Measurements from ENCODE around the gene EVA1C. TPM values are rescaled to one million over a fixed set of nuclear protein-coding genes. Genes with fewer than 3 reads are reported as not detected.
A peak's percentile ranks its signal among the peaks of the same experiment; 100 is the strongest.
"Not testable (repeated sequence)": the region's sequence is repeated elsewhere in the genome, so short reads cannot be mapped to it uniquely, and the experiment has no call there.

EVA1C gene
- total RNA-seq, 5 donors from 2014 or later (not counting 1 experiment from before 2014, with no cell fraction given), result 9.7 to 22.1 (median 18.0) TPM

GRCh38 chr21:32535612-32536011 is 123.1 kb downstream of the EVA1C start:
- Histone ChIP-seq H3K4me3 (ENCODE audit: control insufficient read depth in 1 of 2, extremely low read depth in 1 of 2, low read length in 1 of 2) (no peak overlapping the region), H3K9me3 (no peaks in the 10 kb centered on the region), H3K4me1 (ENCODE audit: control insufficient read depth in 1 of 2, extremely low read depth in 1 of 2, insufficient read depth in 2 of 2, low read length in 2 of 2) (peaks cover 15 to 19% of the 10 kb centered on the region in 2 experiments), H3K27me3 (replicated peaks in 1 of 2; ENCODE audit: control insufficient read depth in 2 of 2, extremely low read depth in 1 of 2, insufficient read depth in 2 of 2, low read length in 1 of 2) (no peaks in the 10 kb centered on the region), H3K36me3 (ENCODE audit: control insufficient read depth in 2 of 2, extremely low read depth in 1 of 2, insufficient read depth in 1 of 2, low read length in 1 of 2) (no peaks in the 10 kb centered on the region), H3K27ac (ENCODE audit: low read length) (no peak overlapping the region)
- H3K27ac Mint-ChIP-seq, result no peak overlapping the region
- no peak overlapping the region for H3K4me3 Mint-ChIP-seq
- peaks cover 0 to 3% (median 0%) of the 10 kb centered on the region in 3 donors for H3K9me3 Mint-ChIP-seq
- H3K27me3 Mint-ChIP-seq, result no peaks in the 10 kb centered on the region
- DNase-seq, result no peak
- 82% methylated on average over 4 of the region's 7 CpGs for WGBS (ENCODE audit: insufficient coverage)
- POLR2A ChIA-PET, result no interaction called here
- ATAC-seq (replicated peaks in 1 of 4), result no peak
- H3K36me3 Mint-ChIP-seq, result peaks cover 3% of the 10 kb centered on the region
- CTCF ChIA-PET, result no interaction called here
- H3K4me1 Mint-ChIP-seq, result peaks cover 22 to 27% (median 25%) of the 10 kb centered on the region in 3 donors

DNA sequence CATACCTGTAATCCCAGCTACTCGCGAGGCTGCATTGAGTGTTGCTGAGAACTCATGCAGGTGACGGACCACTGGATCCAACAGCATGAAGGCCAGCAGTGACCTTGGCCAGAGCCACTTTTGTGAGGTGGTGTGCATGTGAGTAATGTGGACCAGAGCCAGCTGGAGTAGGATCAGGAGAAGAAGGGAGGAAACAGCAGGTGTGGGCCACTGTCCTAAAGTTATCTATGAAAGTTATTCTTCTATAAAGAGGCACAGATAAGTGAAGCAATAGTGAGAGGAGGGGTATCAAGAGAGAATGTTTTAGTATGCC is 125.0 kb downstream of the EVA1C start:
- Mint-ChIP-seq H3K27ac (peak overlapping the region in 1 of 2 donors; percentile 18), H3K4me1 (peaks cover 22 to 27% (median 25%) of the 10 kb centered on the region in 3 donors), H3K27me3 (no peaks in the 10 kb centered on the region), H3K4me3 (peak overlapping the region in 1 of 3 donors; percentile 24), H3K36me3 (peaks cover 6% of the 10 kb centered on the region), H3K9me3 (peaks cover 0 to 3% (median 0%) of the 10 kb centered on the region in 3 donors)
- Histone ChIP-seq H3K9me3 (no peaks in the 10 kb centered on the region), H3K36me3 (ENCODE audit: control insufficient read depth in 2 of 2, extremely low read depth in 1 of 2, insufficient read depth in 1 of 2, low read length in 1 of 2) (no peaks in the 10 kb centered on the region), H3K4me3 (ENCODE audit: control insufficient read depth in 1 of 2, extremely low read depth in 1 of 2, low read length in 1 of 2) (no peak overlapping the region), H3K27me3 (replicated peaks in 1 of 2; ENCODE audit: control insufficient read depth in 2 of 2, extremely low read depth in 1 of 2, insufficient read depth in 2 of 2, low read length in 1 of 2) (no peaks in the 10 kb centered on the region), H3K4me1 (ENCODE audit: control insufficient read depth in 1 of 2, extremely low read depth in 1 of 2, insufficient read depth in 2 of 2, low read length in 2 of 2) (peaks cover 15 to 19% of the 10 kb centered on the region in 2 experiments), H3K27ac (ENCODE audit: low read length) (no peak overlapping the region)
- 100% methylated on average over 1 of the region's 3 CpGs for WGBS (ENCODE audit: insufficient coverage)
- ATAC-seq (replicated peaks in 1 of 4), result no peak
- DNase-seq, result no peak
- ChIA-PET CTCF (no interaction called here), POLR2A (no interaction called here)

DNA sequence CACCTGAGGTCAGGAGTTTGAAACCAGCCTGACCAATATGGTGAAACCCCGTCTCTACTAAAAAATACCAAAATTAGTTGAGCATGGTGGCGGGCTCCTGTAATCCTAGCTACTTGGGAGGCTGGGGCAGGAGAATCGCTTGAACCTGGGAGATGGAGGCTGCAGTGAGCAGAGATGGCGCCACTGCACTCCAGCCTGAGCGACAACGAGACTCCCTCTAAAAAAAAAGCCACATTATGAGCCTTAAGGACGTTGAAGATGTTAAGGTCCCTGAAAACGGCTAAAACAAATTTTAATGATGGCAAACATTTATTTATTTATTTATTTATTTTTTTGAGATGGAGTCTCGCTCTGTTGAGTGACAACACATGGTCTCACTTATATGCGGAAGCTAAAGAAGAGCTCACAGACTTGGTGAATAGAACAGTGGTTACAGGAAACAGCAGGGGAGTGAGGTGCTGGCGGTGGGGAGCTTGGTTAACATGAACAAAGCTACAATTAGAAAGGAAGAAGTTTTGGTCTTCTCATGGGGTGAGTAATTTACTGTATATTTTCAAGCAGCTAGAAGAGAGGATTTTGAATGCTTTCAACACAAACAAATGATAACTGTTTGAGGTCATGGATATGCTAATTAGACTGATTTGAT is 125.8 kb downstream of the EVA1C start:
- WGBS (ENCODE audit: insufficient coverage), result no CpG with 5 or more reads among the region's 11 CpGs
- Histone ChIP-seq H3K36me3 (ENCODE audit: control insufficient read depth in 2 of 2, extremely low read depth in 1 of 2, insufficient read depth in 1 of 2, low read length in 1 of 2) (no peaks in the 10 kb centered on the region), H3K27me3 (replicated peaks in 1 of 2; ENCODE audit: control insufficient read depth in 2 of 2, extremely low read depth in 1 of 2, insufficient read depth in 2 of 2, low read length in 1 of 2) (no peaks in the 10 kb centered on the region), H3K9me3 (no peaks in the 10 kb centered on the region), H3K4me1 (ENCODE audit: control insufficient read depth in 1 of 2, extremely low read depth in 1 of 2, insufficient read depth in 2 of 2, low read length in 2 of 2) (peaks cover 15 to 19% of the 10 kb centered on the region in 2 experiments), H3K4me3 (ENCODE audit: control insufficient read depth in 1 of 2, extremely low read depth in 1 of 2, low read length in 1 of 2) (no peak overlapping the region), H3K27ac (ENCODE audit: low read length) (no peak overlapping the region)
- peaks cover 0 to under 1% (median 0%) of the 10 kb centered on the region in 3 donors for H3K9me3 Mint-ChIP-seq
- H3K36me3 Mint-ChIP-seq, result peaks cover 6% of the 10 kb centered on the region
- CTCF ChIA-PET, result interaction anchor here in 1 of 2 donors (0.6 to 1.0 kb wide), 4 partner anchors 31 to 136 kb away, joined by 3 to 5 read pairs (median 4); partner anchors contain the start of gene TCP10L
- DNase-seq (peak in 30 of 35 experiments; percentile 8 to 57 (median 29)), ATAC-seq (replicated peaks in 1 of 4) (peak; percentile 84 to 98 (median 90))
- H3K4me3 Mint-ChIP-seq, result no peak overlapping the region
- peak overlapping the region; percentile 23 to 48 for H3K27ac Mint-ChIP-seq
- H3K27me3 Mint-ChIP-seq, result no peaks in the 10 kb centered on the region
- peaks cover 22 to 27% (median 25%) of the 10 kb centered on the region in 3 donors for H3K4me1 Mint-ChIP-seq
- POLR2A ChIA-PET, result no interaction called here

DNA sequence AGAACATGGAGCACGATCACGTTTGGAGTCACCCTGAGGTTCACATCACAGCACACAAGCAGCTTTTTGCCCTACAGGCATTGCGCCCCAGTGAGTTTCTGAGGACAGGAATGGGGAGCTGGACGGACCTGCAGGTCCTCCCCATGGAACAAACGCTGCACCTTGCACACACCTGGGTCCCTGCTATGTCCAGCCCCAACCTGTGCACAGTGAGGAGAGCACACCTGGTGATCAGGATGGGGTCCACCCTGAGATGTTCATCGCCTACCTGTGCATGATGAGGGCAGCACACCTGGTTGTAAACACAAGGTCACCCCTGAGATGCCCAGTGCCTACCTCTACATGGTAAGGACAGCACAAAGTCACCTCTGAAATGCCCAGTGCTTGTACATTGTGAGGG is 126.9 kb downstream of the EVA1C start:
- no peak overlapping the region for H3K4me3 Mint-ChIP-seq
- Histone ChIP-seq H3K9me3 (no peaks in the 10 kb centered on the region), H3K4me1 (ENCODE audit: control insufficient read depth in 1 of 2, extremely low read depth in 1 of 2, insufficient read depth in 2 of 2, low read length in 2 of 2) (peaks cover 16 to 19% of the 10 kb centered on the region in 2 experiments), H3K4me3 (ENCODE audit: control insufficient read depth in 1 of 2, extremely low read depth in 1 of 2, low read length in 1 of 2) (no peak overlapping the region), H3K36me3 (ENCODE audit: control insufficient read depth in 2 of 2, extremely low read depth in 1 of 2, insufficient read depth in 1 of 2, low read length in 1 of 2) (no peaks in the 10 kb centered on the region), H3K27ac (ENCODE audit: low read length) (no peak overlapping the region), H3K27me3 (replicated peaks in 1 of 2; ENCODE audit: control insufficient read depth in 2 of 2, extremely low read depth in 1 of 2, insufficient read depth in 2 of 2, low read length in 1 of 2) (no peaks in the 10 kb centered on the region)
- WGBS (ENCODE audit: insufficient coverage), result 90% methylated on average over 6 of the region's 6 CpGs
- no peak overlapping the region for H3K27ac Mint-ChIP-seq
- no peak for ATAC-seq (replicated peaks in 1 of 4)
- no peaks in the 10 kb centered on the region for H3K27me3 Mint-ChIP-seq
- H3K36me3 Mint-ChIP-seq, result peaks cover 6% of the 10 kb centered on the region
- H3K4me1 Mint-ChIP-seq, result peaks cover 22 to 30% (median 25%) of the 10 kb centered on the region in 3 donors
- no peaks in the 10 kb centered on the region for H3K9me3 Mint-ChIP-seq
- DNase-seq, result no peak
- CTCF ChIA-PET, result interaction anchor here in 1 of 2 donors (0.7 to 0.9 kb wide), 2 partner anchors 46 to 58 kb away, joined by 3 to 5 read pairs; partner anchors contain the start of gene TCP10L
- POLR2A ChIA-PET, result interaction anchor here in 1 of 2 donors (0.6 kb wide), 1 partner anchor 10 kb away, joined by 3 read pairs; no protein-coding TSS in a partner anchor

GRCh38 chr21:32543056-32543455 is 130.6 kb downstream of the EVA1C start:
- H3K27ac ChIP-seq (ENCODE audit: low read length); H3K27me3 ChIP-seq (replicated peaks in 1 of 2; ENCODE audit: control insufficient read depth in 2 of 2, extremely low read depth in 1 of 2, insufficient read depth in 2 of 2, low read length in 1 of 2); H3K36me3 ChIP-seq (ENCODE audit: control insufficient read depth in 2 of 2, extremely low read depth in 1 of 2, insufficient read depth in 1 of 2, low read length in 1 of 2); H3K27me3 Mint-ChIP-seq; ATAC-seq (replicated peaks in 1 of 4); H3K27ac Mint-ChIP-seq; POLR2A ChIA-PET; H3K4me3 ChIP-seq (ENCODE audit: control insufficient read depth in 1 of 2, extremely low read depth in 1 of 2, low read length in 1 of 2); H3K9me3 Mint-ChIP-seq; H3K9me3 ChIP-seq; H3K36me3 Mint-ChIP-seq; DNase-seq; H3K4me3 Mint-ChIP-seq; CTCF ChIA-PET: not testable (repeated sequence)
- H3K4me1 Mint-ChIP-seq, result peaks cover 10 to 15% (median 11%) of the 10 kb centered on the region in 3 donors
- 100% methylated on average over 1 of the region's 2 CpGs for WGBS (ENCODE audit: insufficient coverage)
- H3K4me1 ChIP-seq (ENCODE audit: control insufficient read depth in 1 of 2, extremely low read depth in 1 of 2, insufficient read depth in 2 of 2, low read length in 2 of 2), result peaks cover 1 to 11% of the 10 kb centered on the region in 2 experiments

- H3K4me3 Mint-ChIP-seq, result no peak overlapping the region
- Histone ChIP-seq H3K27ac (ENCODE audit: low read length) (no peak overlapping the region), H3K4me3 (ENCODE audit: control insufficient read depth in 1 of 2, extremely low read depth in 1 of 2, low read length in 1 of 2) (no peak overlapping the region), H3K4me1 (ENCODE audit: control insufficient read depth in 1 of 2, extremely low read depth in 1 of 2, insufficient read depth in 2 of 2, low read length in 2 of 2) (peaks cover 0 to 6% of the 10 kb centered on the region in 2 experiments), H3K9me3 (no peaks in the 10 kb centered on the region), H3K36me3 (ENCODE audit: control insufficient read depth in 2 of 2, extremely low read depth in 1 of 2, insufficient read depth in 1 of 2, low read length in 1 of 2) (no peaks in the 10 kb centered on the region), H3K27me3 (replicated peaks in 1 of 2; ENCODE audit: control insufficient read depth in 2 of 2, extremely low read depth in 1 of 2, insufficient read depth in 2 of 2, low read length in 1 of 2) (no peaks in the 10 kb centered on the region)
- H3K27me3 Mint-ChIP-seq, result no peaks in the 10 kb centered on the region
- no CpG with 5 or more reads among the region's 3 CpGs for WGBS (ENCODE audit: insufficient coverage)
- H3K9me3 Mint-ChIP-seq, result no peaks in the 10 kb centered on the region
- ATAC-seq (replicated peaks in 1 of 4), result no peak
- no peak overlapping the region for H3K27ac Mint-ChIP-seq
- DNase-seq, result no peak
- peaks cover 2 to 8% (median 4%) of the 10 kb centered on the region in 3 donors for H3K4me1 Mint-ChIP-seq
- POLR2A ChIA-PET, result no interaction called here
- CTCF ChIA-PET, result interaction anchor here in 1 of 2 donors (0.5 to 0.7 kb wide), 2 partner anchors 52 to 69 kb away, joined by 3 to 4 read pairs; no protein-coding TSS in a partner anchor
- peaks cover 3% of the 10 kb centered on the region for H3K36me3 Mint-ChIP-seq
Observed at GRCh38 chr21:32543975-32544374, 131.5 kb downstream of the EVA1C start.
